T-helper 2 cell treated with Interferon-gamma antibody and Interleukin-4, amounts not matched to agents 100 ng/mL and 5 ng/mL, for 36 hours (primary cell): ENCODE data around the gene C17orf114.

ENCODE experiments used
- intact Hi-C: fragments of 100-400 bp; cut with micrococcal nuclease; formaldehyde crosslinking; loops from one replicate; pipeline ENCODE4 v1.15.1; 2023

The C17orf114 gene

GRCh38 chr17:4802228-4802627 lies at the start of gene C17orf114:
Gene C17orf114, minus strand, starts transcription at chr17:4802328.
- intact Hi-C loops = no loop called here

GRCh38 chr17:4851084-4851483 lies 49.0 kb upstream of the C17orf114 start:
- intact Hi-C loops = no loop called here

- intact Hi-C loops = no loop called here
These were observed 48.1 kb upstream of the C17orf114 start for GRCh38 chr17:4850246-4850645.

- intact Hi-C loops = no loop called here
These were observed 46.9 kb upstream of the C17orf114 start for GRCh38 chr17:4849011-4849536.

GRCh38 chr17:4846635-4847390 lies 44.7 kb upstream of the C17orf114 start:
- intact Hi-C loops = no loop called here

- intact Hi-C loops = no loop called here
These were observed 43.0 kb upstream of the C17orf114 start for GRCh38 chr17:4845118-4845517.

GRCh38 chr17:4843321-4844000 lies 41.3 kb upstream of the C17orf114 start:
- intact Hi-C loops = no loop called here

- intact Hi-C loops = no loop called here
These were observed 40.2 kb upstream of the C17orf114 start for GRCh38 chr17:4842376-4842775.

GRCh38 chr17:4840893-4841242 lies 38.7 kb upstream of the C17orf114 start:
- intact Hi-C loops = no loop called here

GRCh38 chr17:4839965-4840892 lies 38.1 kb upstream of the C17orf114 start:
- intact Hi-C loops = loop anchor here (5.0 kb wide), 1 partner anchor 128 kb away; the partner anchor contains the start of gene ARRB2

GRCh38 chr17:4839221-4839620 lies 37.1 kb upstream of the C17orf114 start:
- intact Hi-C loops = loop anchor here (5.0 kb wide), 1 partner anchor 127 kb away; the partner anchor contains the start of gene ARRB2

- intact Hi-C loops = loop anchor here (5.0 kb wide), 1 partner anchor 126 kb away; the partner anchor contains the start of gene ARRB2
These were observed 36.2 kb upstream of the C17orf114 start for GRCh38 chr17:4838309-4838785.

- intact Hi-C loops = loop anchor here (5.0 kb wide), 1 partner anchor 125 kb away; the partner anchor contains the start of gene ARRB2
These were observed 35.6 kb upstream of the C17orf114 start for GRCh38 chr17:4837471-4838308.

GRCh38 chr17:4836221-4836620 lies 34.1 kb upstream of the C17orf114 start:
- intact Hi-C loops = loop anchor here (5.0 kb wide), 1 partner anchor 124 kb away; the partner anchor contains the start of gene ARRB2

GRCh38 chr17:4834681-4835020 lies 32.5 kb upstream of the C17orf114 start:
- intact Hi-C loops = loop anchor here (5.0 kb wide), 1 partner anchor 122 kb away; the partner anchor contains the start of gene ARRB2

- intact Hi-C loops = loop anchor here (1.0 to 2.0 kb wide), 2 partner anchors 27 to 44 kb away; partner anchors contain the start of gene PLD2
These were observed 32.0 kb upstream of the C17orf114 start for GRCh38 chr17:4833941-4834680.

- intact Hi-C loops = loop anchor here (1.0 to 2.0 kb wide), 2 partner anchors 27 to 43 kb away; partner anchors contain the start of gene PLD2
These were observed 31.2 kb upstream of the C17orf114 start, which contains the start of gene MINK1 for GRCh38 chr17:4833178-4833940. Gene MINK1, plus strand, starts transcription at chr17:4833340. Its CDS starts 244 bp downstream, at chr17:4833584.

GRCh38 chr17:4832829-4833177 lies 30.7 kb upstream of the C17orf114 start:
- intact Hi-C loops = loop anchor here (1.0 to 2.0 kb wide), 2 partner anchors 26 to 43 kb away; partner anchors contain the start of gene PLD2
